GM12865 (cell line): ENCODE data around the gene INPP4B.

Experiments
- DNase-seq: peaks from one replicate; pipeline ENCODE4 v3.0.0; 2010; ENCODE audit warnings: low read depth
- H3K4me3 ChIP-seq: 2 replicates; pipeline ENCODE4 v1.5.1; 2011; ENCODE audit warnings: mild to moderate bottlenecking, low read depth, low read length, control low read depth
- TF ChIP-seq, protein P1 (sequence below): IDR thresholded peaks from 2 replicates; pipeline ENCODE4 v1.5.1; 2011; ENCODE audit warnings: low read length, control low read depth, low read depth, inconsistent platforms; ENCODE audit not compliant: insufficient read depth; ENCODE audit errors: missing control alignments

Gene INPP4B

GRCh38 chr4:142036795-142037583, 809.1 kb downstream of the INPP4B start:
- H3K4me3 ChIP-seq = no peak overlapping the region
- TF ChIP-seq, protein P1, sequence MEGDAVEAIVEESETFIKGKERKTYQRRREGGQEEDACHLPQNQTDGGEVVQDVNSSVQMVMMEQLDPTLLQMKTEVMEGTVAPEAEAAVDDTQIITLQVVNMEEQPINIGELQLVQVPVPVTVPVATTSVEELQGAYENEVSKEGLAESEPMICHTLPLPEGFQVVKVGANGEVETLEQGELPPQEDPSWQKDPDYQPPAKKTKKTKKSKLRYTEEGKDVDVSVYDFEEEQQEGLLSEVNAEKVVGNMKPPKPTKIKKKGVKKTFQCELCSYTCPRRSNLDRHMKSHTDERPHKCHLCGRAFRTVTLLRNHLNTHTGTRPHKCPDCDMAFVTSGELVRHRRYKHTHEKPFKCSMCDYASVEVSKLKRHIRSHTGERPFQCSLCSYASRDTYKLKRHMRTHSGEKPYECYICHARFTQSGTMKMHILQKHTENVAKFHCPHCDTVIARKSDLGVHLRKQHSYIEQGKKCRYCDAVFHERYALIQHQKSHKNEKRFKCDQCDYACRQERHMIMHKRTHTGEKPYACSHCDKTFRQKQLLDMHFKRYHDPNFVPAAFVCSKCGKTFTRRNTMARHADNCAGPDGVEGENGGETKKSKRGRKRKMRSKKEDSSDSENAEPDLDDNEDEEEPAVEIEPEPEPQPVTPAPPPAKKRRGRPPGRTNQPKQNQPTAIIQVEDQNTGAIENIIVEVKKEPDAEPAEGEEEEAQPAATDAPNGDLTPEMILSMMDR = no peak
- no peak for DNase-seq

DNA sequence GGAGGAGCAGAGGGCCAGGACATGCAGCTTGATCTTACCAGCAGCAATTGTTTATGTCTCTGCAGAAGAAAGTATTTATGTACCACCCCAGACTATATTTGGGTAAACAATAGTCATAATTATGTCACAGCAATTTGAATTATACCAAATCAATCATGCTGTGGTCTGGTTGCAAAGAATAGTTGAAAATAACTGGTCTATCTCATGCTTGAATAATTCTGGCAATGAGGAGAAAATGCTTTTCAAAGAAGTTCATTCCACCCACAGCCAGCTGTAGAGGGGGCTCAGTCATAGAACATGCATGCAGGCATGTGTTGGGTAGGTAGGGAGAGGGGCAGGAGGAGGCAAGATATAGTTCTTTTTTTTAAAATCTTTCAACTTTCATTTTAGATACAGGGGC, 810.5 kb downstream of the INPP4B start:
- no peak overlapping the region for H3K4me3 ChIP-seq
- DNase-seq = no peak
- TF ChIP-seq, protein P1 = no peak

- no peak for DNase-seq
- TF ChIP-seq, protein P1 = no peak
- no peak overlapping the region for H3K4me3 ChIP-seq
Measured at GRCh38 chr4:142034101-142034500, 812.0 kb downstream of the INPP4B start.

DNA sequence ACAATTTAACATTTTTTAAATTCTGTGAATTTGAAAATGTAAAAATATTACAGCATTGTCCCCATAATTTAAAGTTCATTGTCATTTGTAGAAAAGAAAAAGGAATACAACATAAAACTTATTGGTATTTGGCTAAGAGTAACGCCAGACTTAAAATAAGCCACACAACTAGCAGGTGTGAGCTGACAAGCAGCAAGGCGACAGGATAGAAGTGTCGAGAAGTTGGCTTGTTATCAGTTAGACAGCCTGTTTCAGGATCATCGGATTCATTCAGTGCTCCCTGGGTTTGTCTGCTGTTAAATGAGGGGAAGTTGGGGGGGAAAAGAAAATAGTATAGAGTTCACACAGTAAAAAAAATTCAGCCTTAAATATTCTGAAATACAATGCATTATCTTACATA, 816.1 kb downstream of the INPP4B start:
- no peak for DNase-seq
- no peak overlapping the region for H3K4me3 ChIP-seq

DNA sequence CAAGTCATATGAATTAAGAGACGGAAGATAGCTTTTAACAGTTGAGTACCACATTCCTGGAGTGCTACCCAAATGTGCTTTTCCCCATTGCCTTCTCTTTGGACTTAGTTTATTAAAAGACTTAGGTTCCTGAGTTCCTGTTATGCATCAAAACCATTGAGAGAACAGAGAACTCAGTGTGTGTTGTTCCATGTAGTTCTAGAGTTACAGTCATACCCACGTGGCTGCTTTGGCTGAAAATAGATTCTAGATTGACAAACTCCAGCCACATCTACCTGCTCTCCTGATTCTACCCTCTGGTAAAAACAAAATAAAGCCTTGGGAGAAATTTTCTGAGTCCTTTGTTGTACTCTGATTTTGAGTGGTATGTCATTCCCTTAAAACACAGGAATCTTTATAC, 824.3 kb downstream of the INPP4B start:
- H3K4me3 ChIP-seq = no peak overlapping the region
- TF ChIP-seq, protein P1 = no peak

More for the DNA sequence above, 816.1 kb downstream of the INPP4B start:
- TF ChIP-seq, protein P1 = no peak

GRCh38 chr4:142021181-142021580, 824.9 kb downstream of the INPP4B start:
- TF ChIP-seq, protein P1 = no peak
- no peak overlapping the region for H3K4me3 ChIP-seq
- no peak for DNase-seq

More for the DNA sequence above, 824.3 kb downstream of the INPP4B start:
- DNase-seq = no peak

GRCh38 chr4:142016031-142016430, 830.1 kb downstream of the INPP4B start:
- no peak for DNase-seq
- TF ChIP-seq, protein P1 = no peak
- no peak overlapping the region for H3K4me3 ChIP-seq
